T-helper 17 cell (primary cell): ENCODE data around the gene PCDH9. TPM values are rescaled to one million over a fixed set of nuclear protein-coding genes. Genes with fewer than 3 reads are reported as not detected.

Experiments
- ATAC-seq: fragments of 150-1000 bp; cut with Tn5 transposase; 2 replicates; pipeline ENCODE4 v1.10.0; 2021; ENCODE audit warnings: mild to moderate bottlenecking, moderate library complexity
- DNase-seq, 3 donors: peaks; one replicate each; pipeline versions ENCODE4 v3.0.0 to v3.0.0-alpha.2; 2020 to 2021
- H3K9me3 ChIP-seq: one replicate; pipeline ENCODE4 v1.7.0; 2013; ENCODE audit warnings: low read length, mild to moderate bottlenecking; ENCODE audit not compliant: control insufficient read depth, poor library complexity, severe bottlenecking
- H3K27ac Mint-ChIP-seq: one replicate; pipeline ENCODE4 v1.8.0; 2022; ENCODE audit warnings: mild to moderate bottlenecking, moderate library complexity, mixed read lengths
- H3K27me3 Mint-ChIP-seq: one replicate; pipeline ENCODE4 v1.8.0; 2022; ENCODE audit warnings: mixed read lengths
- H3K36me3 Mint-ChIP-seq: one replicate; pipeline ENCODE4 v1.8.0; 2022; ENCODE audit warnings: low read depth, mixed read lengths
- H3K4me1 Mint-ChIP-seq: one replicate; pipeline ENCODE4 v1.8.0; 2022; ENCODE audit warnings: mild to moderate bottlenecking, mixed read lengths
- H3K4me3 Mint-ChIP-seq: one replicate; pipeline ENCODE4 v1.8.0; 2022; ENCODE audit warnings: mild to moderate bottlenecking, moderate library complexity, mixed read lengths
- total RNA-seq, 4 donors: library from RNA in 2 of 4; stranded (reverse) in 2 of 4; gene quantifications; one replicate each; pipeline ENCODE4 v1.2.3 and lab custom pipeline; 2022 to 2026

Gene PCDH9
- total RNA-seq, 2 donors from 2014 or later: 0.50 to 0.67 TPM

DNA sequence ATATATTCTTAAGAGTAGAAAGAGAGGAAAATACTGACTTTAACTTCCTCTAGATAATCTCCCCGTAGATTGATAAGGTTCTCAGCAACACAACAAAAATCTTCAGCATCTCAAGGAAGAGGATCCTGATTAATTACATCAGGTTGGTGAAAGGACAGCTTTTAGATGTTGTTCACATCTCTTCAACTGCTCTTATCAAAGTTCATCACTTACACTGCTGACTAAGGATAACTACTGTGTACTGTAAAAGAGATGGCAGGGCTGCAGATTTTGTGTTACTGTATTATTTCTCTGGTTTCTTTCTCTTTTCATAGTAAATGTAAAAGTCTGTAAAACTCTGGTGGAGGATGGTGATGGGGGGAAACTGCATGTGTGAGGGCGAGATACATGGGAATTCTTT is 133.7 kb downstream of the PCDH9 start:
- Mint-ChIP-seq H3K4me1 (no peaks in the 10 kb centered on the region), H3K4me3 (no peak overlapping the region), H3K27me3 (no peaks in the 10 kb centered on the region), H3K36me3 (no peaks in the 10 kb centered on the region), H3K27ac (no peak overlapping the region)
- no peak for DNase-seq
- ATAC-seq: no peak
- no peaks in the 10 kb centered on the region for H3K9me3 ChIP-seq

DNA sequence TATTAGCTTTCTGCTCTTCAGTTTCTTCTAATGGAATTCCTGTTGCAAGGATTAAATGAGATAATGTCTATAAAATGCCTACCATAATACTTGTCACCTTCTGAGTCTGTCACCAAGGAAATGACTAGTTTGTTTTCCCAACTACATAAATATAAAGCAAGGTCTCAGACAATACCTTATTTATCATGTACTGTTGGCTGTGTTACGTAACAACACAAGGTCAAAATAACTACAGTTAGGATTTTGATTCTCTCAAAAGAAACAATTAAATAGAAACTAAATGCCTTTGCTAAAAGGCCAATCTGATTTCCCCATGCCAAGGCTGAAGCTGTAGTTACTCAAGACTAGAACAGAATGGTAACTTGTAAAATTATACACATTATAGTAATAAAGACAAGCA is 134.5 kb downstream of the PCDH9 start:
- Mint-ChIP-seq H3K4me1 (no peaks in the 10 kb centered on the region), H3K27ac (no peak overlapping the region), H3K27me3 (no peaks in the 10 kb centered on the region), H3K36me3 (no peaks in the 10 kb centered on the region), H3K4me3 (no peak overlapping the region)
- ATAC-seq: no peak
- DNase-seq: no peak
- H3K9me3 ChIP-seq: no peaks in the 10 kb centered on the region

DNA sequence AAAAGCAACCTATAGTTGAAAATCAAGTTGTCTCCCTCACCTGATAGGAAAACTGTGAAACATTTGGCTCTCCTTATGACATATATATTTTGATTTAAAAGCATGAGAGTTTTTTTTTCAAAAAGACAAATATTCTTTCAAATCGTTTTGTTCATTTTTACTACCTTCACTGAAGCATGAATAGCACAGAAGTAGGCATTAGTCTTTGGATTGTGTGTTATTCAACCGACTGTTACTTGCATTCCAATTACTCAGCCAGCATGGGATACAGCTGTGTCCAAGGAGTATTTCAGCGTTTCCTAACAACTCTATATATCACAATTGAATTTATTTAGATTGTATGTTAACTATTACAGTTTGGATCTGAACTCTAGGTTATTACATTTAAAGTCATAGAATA is 135.2 kb downstream of the PCDH9 start:
- Mint-ChIP-seq H3K27me3 (no peaks in the 10 kb centered on the region), H3K4me1 (no peaks in the 10 kb centered on the region), H3K36me3 (no peaks in the 10 kb centered on the region), H3K4me3 (no peak overlapping the region), H3K27ac (no peak overlapping the region)
- ATAC-seq: no peak
- DNase-seq: no peak
- no peaks in the 10 kb centered on the region for H3K9me3 ChIP-seq

DNA sequence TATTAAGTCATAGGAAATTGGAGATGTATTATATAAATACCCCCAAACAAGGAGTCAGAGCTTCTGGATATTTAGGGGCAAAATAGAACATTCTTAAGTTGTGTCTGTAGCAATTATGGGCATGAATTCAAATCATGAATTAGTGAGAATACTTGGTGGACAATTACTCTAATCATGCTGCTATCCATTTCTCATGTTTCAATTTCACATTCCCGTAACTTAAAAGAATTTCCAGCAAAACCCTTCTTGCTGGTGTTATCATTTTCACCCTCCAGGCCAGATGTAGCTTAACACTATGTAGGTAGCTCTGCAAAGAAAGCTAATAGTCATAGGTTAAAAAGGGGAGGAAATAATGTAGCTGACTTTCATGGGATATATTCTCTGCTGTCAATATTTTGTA is 136.1 kb downstream of the PCDH9 start:
- H3K9me3 ChIP-seq: no peaks in the 10 kb centered on the region
- ATAC-seq (no peak), DNase-seq (no peak)
- Mint-ChIP-seq H3K27me3 (no peaks in the 10 kb centered on the region), H3K27ac (no peak overlapping the region), H3K36me3 (no peaks in the 10 kb centered on the region), H3K4me3 (no peak overlapping the region), H3K4me1 (no peaks in the 10 kb centered on the region)

DNA sequence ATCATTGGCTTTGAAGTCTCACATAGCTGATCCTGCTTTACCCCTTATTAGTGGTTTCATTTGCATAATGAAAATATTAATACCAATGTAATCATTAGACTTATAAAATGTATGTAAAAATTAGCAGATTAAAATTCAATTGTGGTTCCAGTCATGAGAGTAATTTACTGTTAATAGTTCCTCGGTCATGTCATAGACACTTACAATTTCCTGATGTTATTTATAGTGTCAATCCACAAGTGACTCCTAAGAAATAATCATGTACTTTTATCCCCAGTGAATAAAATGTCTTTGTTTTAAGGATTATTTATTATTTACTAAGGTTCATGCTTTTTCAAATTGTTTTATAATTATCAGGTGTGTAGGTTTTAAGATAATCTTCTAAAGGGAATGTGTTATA is 138.5 kb downstream of the PCDH9 start:
- DNase-seq (no peak), ATAC-seq (no peak)
- Mint-ChIP-seq H3K4me3 (no peak overlapping the region), H3K4me1 (no peaks in the 10 kb centered on the region), H3K27me3 (no peaks in the 10 kb centered on the region), H3K36me3 (no peaks in the 10 kb centered on the region), H3K27ac (no peak overlapping the region)
- no peaks in the 10 kb centered on the region for H3K9me3 ChIP-seq

DNA sequence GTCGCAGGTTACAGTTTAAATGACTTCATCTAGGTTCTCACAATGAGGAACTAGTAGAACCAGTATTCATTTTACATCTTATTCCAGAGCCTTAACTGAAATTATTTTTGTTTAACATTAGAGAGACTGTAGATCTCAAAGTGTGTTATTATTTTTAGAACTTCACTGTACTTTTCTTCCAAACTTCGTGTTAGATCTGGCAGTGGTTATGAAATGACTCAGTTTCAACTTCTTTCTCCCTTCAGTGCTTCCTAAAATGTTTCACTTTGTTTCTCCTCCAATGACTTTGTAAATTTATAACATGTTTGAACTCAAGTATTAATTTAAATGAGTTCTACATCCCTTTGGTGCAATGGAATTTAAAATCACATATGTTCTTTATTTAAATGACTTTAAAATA is 139.3 kb downstream of the PCDH9 start:
- no peak for ATAC-seq
- H3K4me1 Mint-ChIP-seq: no peaks in the 10 kb centered on the region
- no peaks in the 10 kb centered on the region for H3K36me3 Mint-ChIP-seq
- H3K9me3 ChIP-seq: no peaks in the 10 kb centered on the region
- no peak overlapping the region for H3K27ac Mint-ChIP-seq
- no peak for DNase-seq
- no peaks in the 10 kb centered on the region for H3K27me3 Mint-ChIP-seq
- no peak overlapping the region for H3K4me3 Mint-ChIP-seq

DNA sequence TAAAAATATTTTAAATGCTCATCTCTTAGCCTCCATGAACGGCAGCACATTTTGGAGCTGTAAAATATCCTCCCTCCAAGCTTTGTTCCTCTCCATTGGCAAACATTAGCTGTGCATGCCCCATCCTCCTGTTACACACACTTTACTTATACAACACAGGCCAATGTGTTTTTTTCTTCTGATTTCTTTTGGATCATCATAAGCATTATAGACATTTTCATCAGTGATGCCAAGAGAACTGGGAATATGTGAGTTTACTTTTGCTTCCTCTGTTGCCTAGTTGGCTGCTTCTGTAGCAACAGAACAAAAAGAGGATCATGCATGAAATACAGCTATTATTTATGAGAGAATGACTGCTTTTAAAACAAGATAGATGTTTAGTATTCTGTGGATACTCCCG is 142.6 kb downstream of the PCDH9 start:
- no peak overlapping the region for H3K4me3 Mint-ChIP-seq

DNA sequence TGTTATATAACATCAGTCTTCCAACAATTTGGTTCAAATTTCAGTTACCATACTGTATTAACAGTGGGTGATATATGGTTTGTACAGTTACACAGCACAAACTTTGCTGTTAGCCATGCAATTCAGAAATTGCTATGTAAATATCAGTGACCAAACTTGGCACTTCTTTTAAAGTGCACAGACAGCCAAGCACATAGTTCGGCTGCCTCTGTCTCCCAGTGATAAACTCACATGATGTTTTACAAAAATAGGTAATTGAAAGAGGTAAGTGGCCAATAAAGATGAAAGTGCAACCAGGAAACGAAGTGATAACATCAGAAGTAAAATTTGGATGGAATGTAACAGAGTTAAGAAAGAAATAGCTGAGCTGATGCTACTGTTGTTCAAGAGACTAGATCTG is 143.9 kb downstream of the PCDH9 start:
- ATAC-seq (no peak), DNase-seq (no peak)
- Mint-ChIP-seq H3K4me1 (no peaks in the 10 kb centered on the region), H3K36me3 (no peaks in the 10 kb centered on the region), H3K4me3 (no peak overlapping the region), H3K27me3 (no peaks in the 10 kb centered on the region), H3K27ac (no peak overlapping the region)
- no peaks in the 10 kb centered on the region for H3K9me3 ChIP-seq

More for the DNA sequence above, 142.6 kb downstream of the PCDH9 start:
- H3K36me3 Mint-ChIP-seq: no peaks in the 10 kb centered on the region
- H3K4me1 Mint-ChIP-seq: no peaks in the 10 kb centered on the region
- no peaks in the 10 kb centered on the region for H3K27me3 Mint-ChIP-seq
- DNase-seq (no peak), ATAC-seq (no peak)
- no peak overlapping the region for H3K27ac Mint-ChIP-seq
- H3K9me3 ChIP-seq: no peaks in the 10 kb centered on the region

DNA sequence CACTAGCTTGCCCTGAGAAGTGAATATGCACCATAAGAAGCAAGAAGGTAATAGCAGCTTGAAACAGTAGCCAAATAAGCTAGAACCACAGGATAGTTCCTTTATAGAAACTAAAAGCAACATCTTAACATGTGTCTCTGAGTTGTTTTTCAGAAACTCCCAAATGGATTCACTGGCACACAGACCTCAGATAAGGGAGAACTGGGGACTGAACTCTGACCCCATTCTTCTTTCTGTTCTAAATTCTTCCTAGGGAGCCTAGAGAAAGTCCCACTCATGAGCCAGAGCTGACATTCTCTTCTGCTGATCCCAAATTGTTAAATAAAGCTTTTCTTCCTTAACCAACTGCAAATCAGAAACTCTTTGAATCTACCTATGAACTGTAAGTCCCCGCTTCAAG is 146.1 kb downstream of the PCDH9 start:
- no peaks in the 10 kb centered on the region for H3K36me3 Mint-ChIP-seq
- no peaks in the 10 kb centered on the region for H3K4me1 Mint-ChIP-seq
- no peaks in the 10 kb centered on the region for H3K9me3 ChIP-seq
- DNase-seq (no peak), ATAC-seq (no peak)
- no peak overlapping the region for H3K27ac Mint-ChIP-seq
- no peak overlapping the region for H3K4me3 Mint-ChIP-seq
- no peaks in the 10 kb centered on the region for H3K27me3 Mint-ChIP-seq

DNA sequence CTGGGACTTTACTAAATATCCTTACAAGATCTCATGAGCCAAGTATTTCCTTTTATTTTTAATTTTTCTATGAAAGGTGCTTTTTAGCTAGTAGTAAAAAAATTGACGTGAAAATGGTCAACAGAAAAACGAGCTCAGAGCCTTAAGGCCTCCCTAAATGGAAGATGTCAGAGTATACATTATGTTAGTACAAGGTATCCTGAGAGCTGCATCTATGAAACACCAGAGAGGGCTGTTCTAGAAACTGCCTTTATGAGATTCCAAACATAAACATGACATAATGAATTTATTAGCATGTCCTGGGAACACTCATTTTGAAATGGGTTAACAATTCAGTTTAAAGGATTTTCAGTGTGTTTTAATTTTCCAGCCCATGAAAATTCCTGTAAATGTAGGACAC is 146.6 kb downstream of the PCDH9 start:
- no peaks in the 10 kb centered on the region for H3K27me3 Mint-ChIP-seq
- no peaks in the 10 kb centered on the region for H3K36me3 Mint-ChIP-seq
- no peak overlapping the region for H3K27ac Mint-ChIP-seq
- H3K4me1 Mint-ChIP-seq: no peaks in the 10 kb centered on the region
- no peak overlapping the region for H3K4me3 Mint-ChIP-seq
- no peak for ATAC-seq
- no peak for DNase-seq
- no peaks in the 10 kb centered on the region for H3K9me3 ChIP-seq

DNA sequence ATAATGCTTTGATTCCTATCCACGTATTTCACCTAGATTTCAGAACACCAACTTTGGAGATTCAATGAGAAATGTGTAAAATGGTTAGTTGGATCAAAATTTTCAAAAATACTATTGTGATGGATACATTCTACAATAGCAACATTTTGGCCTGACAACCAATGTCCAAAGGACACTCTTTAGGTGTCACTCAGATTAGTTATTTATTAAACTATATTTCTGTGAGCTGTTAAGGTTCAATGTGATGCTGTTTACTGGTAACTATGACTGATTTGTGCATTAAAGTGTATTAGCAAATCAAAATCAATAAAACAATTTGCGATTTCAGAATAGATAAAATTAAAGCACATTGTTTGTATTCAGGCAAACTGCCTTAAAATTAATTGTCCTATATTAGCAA is 149.8 kb downstream of the PCDH9 start:
- no peaks in the 10 kb centered on the region for H3K4me1 Mint-ChIP-seq
- H3K27ac Mint-ChIP-seq: no peak overlapping the region
- H3K9me3 ChIP-seq: no peaks in the 10 kb centered on the region

DNA sequence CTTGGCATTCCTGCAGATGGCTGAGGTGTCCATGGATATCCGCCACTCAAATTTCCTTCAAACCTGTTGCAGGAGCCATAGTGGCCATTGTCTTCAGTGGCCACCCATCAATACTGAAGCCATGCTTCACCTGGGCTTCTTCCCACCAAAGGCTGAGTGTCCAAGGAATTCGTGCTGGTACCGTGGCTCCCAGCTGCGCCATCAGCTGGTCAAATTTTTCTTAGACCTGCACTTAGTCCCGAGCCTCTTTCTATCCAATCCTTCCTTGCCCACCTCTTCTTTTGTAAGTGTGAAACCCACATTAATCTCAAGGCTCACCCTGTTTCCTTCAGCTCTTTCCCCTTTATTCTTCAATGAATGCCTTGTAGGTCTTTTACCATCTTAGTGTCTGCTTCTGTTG is 152.1 kb downstream of the PCDH9 start:
- no peaks in the 10 kb centered on the region for H3K36me3 Mint-ChIP-seq
- H3K27me3 Mint-ChIP-seq: no peaks in the 10 kb centered on the region
- H3K9me3 ChIP-seq: no peaks in the 10 kb centered on the region
- H3K4me1 Mint-ChIP-seq: no peaks in the 10 kb centered on the region
- H3K4me3 Mint-ChIP-seq: no peak overlapping the region
- no peak for ATAC-seq
- DNase-seq: no peak
- no peak overlapping the region for H3K27ac Mint-ChIP-seq

More for the DNA sequence above, 149.8 kb downstream of the PCDH9 start:
- DNase-seq: no peak
- no peaks in the 10 kb centered on the region for H3K27me3 Mint-ChIP-seq
- no peak overlapping the region for H3K4me3 Mint-ChIP-seq
- no peaks in the 10 kb centered on the region for H3K36me3 Mint-ChIP-seq
- no peak for ATAC-seq

DNA sequence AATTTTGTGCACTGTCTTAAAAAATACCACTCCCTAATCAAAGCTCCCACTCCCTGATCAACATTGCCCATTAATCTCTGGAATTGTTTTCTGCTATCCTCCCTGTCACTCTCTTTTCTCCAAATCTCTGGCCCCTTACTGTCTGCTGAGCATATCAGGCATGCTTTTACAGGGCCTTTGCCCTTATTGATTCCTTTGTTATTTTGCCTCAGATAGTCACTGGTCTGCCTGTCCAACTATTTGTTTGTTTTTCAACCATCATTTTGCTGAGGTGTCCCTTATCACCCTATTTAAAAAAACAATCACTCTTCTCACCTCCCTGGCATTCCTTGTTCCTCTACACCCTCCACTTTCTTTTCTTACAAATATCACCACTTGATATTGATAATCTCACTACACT is 153.0 kb downstream of the PCDH9 start:
- Mint-ChIP-seq H3K36me3 (no peaks in the 10 kb centered on the region), H3K4me3 (no peak overlapping the region), H3K27me3 (no peaks in the 10 kb centered on the region), H3K4me1 (no peaks in the 10 kb centered on the region), H3K27ac (no peak overlapping the region)
- ATAC-seq (no peak), DNase-seq (no peak)
- no peaks in the 10 kb centered on the region for H3K9me3 ChIP-seq

DNA sequence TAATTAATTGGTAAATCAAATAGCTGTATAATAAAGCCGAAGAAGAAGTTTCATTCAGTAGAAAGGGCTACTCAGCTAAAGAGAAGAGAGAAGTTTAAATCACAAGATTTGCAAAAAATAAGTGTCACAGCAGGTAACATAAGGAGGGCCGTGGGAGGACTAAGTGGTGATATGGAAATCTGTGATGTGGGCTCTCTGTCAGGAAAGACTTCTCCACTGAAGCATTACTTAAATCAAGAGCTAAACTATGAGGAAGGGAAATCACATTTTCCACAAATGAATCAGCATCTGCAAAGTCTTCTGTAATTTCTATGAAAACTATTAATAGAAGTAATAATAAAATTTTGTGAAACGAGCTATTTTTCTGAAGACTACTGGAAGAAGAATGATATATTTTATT is 153.8 kb downstream of the PCDH9 start:
- H3K27ac Mint-ChIP-seq: no peak overlapping the region
- H3K9me3 ChIP-seq: no peaks in the 10 kb centered on the region
- H3K4me1 Mint-ChIP-seq: no peaks in the 10 kb centered on the region
- ATAC-seq (no peak), DNase-seq (no peak)
- no peaks in the 10 kb centered on the region for H3K36me3 Mint-ChIP-seq
- H3K4me3 Mint-ChIP-seq: no peak overlapping the region
- no peaks in the 10 kb centered on the region for H3K27me3 Mint-ChIP-seq

DNA sequence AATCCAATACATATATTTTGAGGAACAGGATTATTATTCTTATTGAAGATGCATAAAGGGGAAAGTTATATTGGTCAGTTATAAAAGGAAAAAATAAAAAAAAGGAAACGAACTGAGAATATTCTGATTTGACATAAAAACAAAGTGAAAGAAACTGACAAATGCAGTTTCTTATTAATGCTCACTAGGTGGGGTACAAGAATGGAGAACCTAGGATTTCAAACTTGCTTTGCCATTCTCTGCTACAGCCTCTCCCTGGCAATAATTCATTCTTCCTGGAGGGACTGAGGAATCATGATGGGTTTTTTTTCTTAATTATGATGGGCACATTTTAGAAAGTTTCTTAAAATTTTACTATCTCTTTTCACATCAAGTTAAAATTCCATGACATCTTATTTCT is 154.9 kb downstream of the PCDH9 start:
- ATAC-seq (no peak), DNase-seq (no peak)
- Mint-ChIP-seq H3K36me3 (no peaks in the 10 kb centered on the region), H3K27ac (no peak overlapping the region), H3K4me1 (no peaks in the 10 kb centered on the region), H3K27me3 (no peaks in the 10 kb centered on the region), H3K4me3 (no peak overlapping the region)
- H3K9me3 ChIP-seq: no peaks in the 10 kb centered on the region
